ENCODE results near the gene MRPS22. TPM values are rescaled to one million over a fixed set of nuclear protein-coding genes. Genes with fewer than 3 reads are reported as not detected.

MRPS22 gene
- 45.9 TPM for polyA plus RNA-seq (2013, experiment 1 of 2; ENCODE audit: insufficient read length)
- polyA plus RNA-seq (2013, experiment 2 of 2; ENCODE audit: insufficient read length) = 46.3 TPM

- DNase-seq = peak; percentile 87
These were observed at the start of gene MRPS22 for GRCh38 chr3:139343895-139344856. MRPS22 (plus strand) TSS chr3:139344020; CDS start chr3:139344027, 7 bp downstream.

- DNase-seq = no peak
These were observed 48.8 kb upstream of the MRPS22 start for GRCh38 chr3:139295040-139295439.

GRCh38 chr3:139296141-139296718 is 47.6 kb upstream of the MRPS22 start:
- no peak for DNase-seq

GRCh38 chr3:139297588-139298311 is 46.1 kb upstream of the MRPS22 start:
- no peak for DNase-seq

GRCh38 chr3:139299261-139300132 is 44.3 kb upstream of the MRPS22 start:
- DNase-seq = peak; percentile 55

- no peak for DNase-seq
These were observed 43.4 kb upstream of the MRPS22 start for GRCh38 chr3:139300416-139300815.

GRCh38 chr3:139301183-139301582 is 42.6 kb upstream of the MRPS22 start:
- no peak for DNase-seq

- no peak for DNase-seq
These were observed 42.2 kb upstream of the MRPS22 start for GRCh38 chr3:139301654-139302053.

- peak; percentile 98 for DNase-seq
These were observed 41.6 kb upstream of the MRPS22 start for GRCh38 chr3:139302084-139302800.

- no peak for DNase-seq
These were observed 41.1 kb upstream of the MRPS22 start for GRCh38 chr3:139302801-139303113.

GRCh38 chr3:139303216-139303615 is 40.6 kb upstream of the MRPS22 start:
- no peak for DNase-seq

GRCh38 chr3:139304383-139304782 is 39.4 kb upstream of the MRPS22 start:
- DNase-seq = no peak

GRCh38 chr3:139306078-139306477 is 37.7 kb upstream of the MRPS22 start:
- no peak for DNase-seq

GRCh38 chr3:139307072-139307491 is 36.7 kb upstream of the MRPS22 start:
- DNase-seq = no peak

- DNase-seq = no peak
These were observed 35.9 kb upstream of the MRPS22 start for GRCh38 chr3:139307601-139308555.

- DNase-seq = peak; percentile 61
These were observed 35.3 kb upstream of the MRPS22 start for GRCh38 chr3:139308560-139308959.

GRCh38 chr3:139309061-139309591 is 34.7 kb upstream of the MRPS22 start:
- DNase-seq = peak; percentile 78

- no peak for DNase-seq
These were observed 33.9 kb upstream of the MRPS22 start for GRCh38 chr3:139309880-139310279.

- DNase-seq = peak; percentile 92
These were observed 33.3 kb upstream of the MRPS22 start for GRCh38 chr3:139310474-139310933.

GRCh38 chr3:139311557-139311956 is 32.3 kb upstream of the MRPS22 start:
- DNase-seq = no peak

All from fibroblast of skin of abdomen (primary cell).